Mesenchymal stem cell (in vitro differentiated cells and primary cell): ENCODE measurements around the gene CFDP1.

Source experiments
- DNase-seq: peaks from one replicate; pipeline ENCODE4 v3.0.0-alpha.2; 2013
- H2AFZ ChIP-seq: one replicate; pipeline ENCODE4 v1.6.1; 2013; ENCODE audit warnings: low read depth, mild to moderate bottlenecking, control low read depth, inconsistent platforms, low read length, moderate library complexity
- H2AK5ac ChIP-seq: 2 replicates; pipeline ENCODE4 v1.6.1; 2013; ENCODE audit warnings: low read length, moderate library complexity, mild to moderate bottlenecking, inconsistent platforms; ENCODE audit not compliant: severe bottlenecking
- H2BK120ac ChIP-seq: one replicate; pipeline ENCODE4 v1.6.1; 2013; ENCODE audit warnings: low read depth, mild to moderate bottlenecking, inconsistent platforms, low read length, moderate library complexity
- H2BK12ac ChIP-seq, 2 experiments: one replicate each; pipeline ENCODE4 v1.6.1; 2013; ENCODE audit warnings: inconsistent platforms in 2 of 2, low read length in 2 of 2, mild to moderate bottlenecking in 2 of 2, moderate library complexity in 2 of 2, control low read depth in 1 of 2
- H2BK15ac ChIP-seq: one replicate; pipeline ENCODE4 v1.6.1; 2013; ENCODE audit warnings: mild to moderate bottlenecking, low read depth, inconsistent platforms; ENCODE audit not compliant: poor library complexity, severe bottlenecking
- H2BK5ac ChIP-seq: 2 replicates; pipeline ENCODE4 v1.6.1; 2013; ENCODE audit warnings: low read depth, mild to moderate bottlenecking, low read length, control low read depth, inconsistent platforms; ENCODE audit not compliant: poor library complexity, severe bottlenecking
- H3K14ac ChIP-seq, 2 experiments: one replicate each; pipeline ENCODE4 v1.6.1; 2013; ENCODE audit warnings: inconsistent platforms in 2 of 2, low read length in 2 of 2, control low read depth in 1 of 2, mild to moderate bottlenecking in 1 of 2, moderate library complexity in 1 of 2
- H3K18ac ChIP-seq, 2 experiments: one replicate each; pipeline ENCODE4 v1.6.1; 2013; ENCODE audit warnings: inconsistent platforms in 2 of 2, low read length in 2 of 2, control low read depth in 1 of 2, low read depth in 1 of 2, mild to moderate bottlenecking in 1 of 2
- H3K23ac ChIP-seq, 2 experiments: one replicate each; pipeline ENCODE4 v1.6.1; 2013; ENCODE audit warnings: inconsistent platforms in 2 of 2, low read length in 2 of 2, mild to moderate bottlenecking in 2 of 2, moderate library complexity in 2 of 2, control low read depth in 1 of 2
- H3K27ac ChIP-seq: 2 replicates; pipeline ENCODE4 v1.5.1; 2013; ENCODE audit warnings: mild to moderate bottlenecking, moderate library complexity, low read length, control low read depth, inconsistent platforms; ENCODE audit not compliant: poor library complexity, severe bottlenecking
- H3K27me3 ChIP-seq, 2 experiments: 2 replicates each; pipeline versions ENCODE4 v1.6.1 to v1.7.0; 2013; ENCODE audit warnings: low read length in 2 of 2, mild to moderate bottlenecking in 2 of 2, moderate library complexity in 2 of 2, control low read depth in 1 of 2, inconsistent platforms in 1 of 2; ENCODE audit not compliant: control insufficient read depth in 1 of 2, insufficient read depth in 1 of 2
- H3K36me3 ChIP-seq, 2 experiments: 2 replicates each; pipeline versions ENCODE4 v1.6.1 to v1.7.0; 2013; ENCODE audit warnings: low read length in 2 of 2, control low read depth in 1 of 2, inconsistent platforms in 1 of 2, low read depth in 1 of 2, mild to moderate bottlenecking in 1 of 2; ENCODE audit not compliant: insufficient read depth in 2 of 2, control insufficient read depth in 1 of 2
- H3K4ac ChIP-seq, 2 experiments: one replicate each; pipeline ENCODE4 v1.6.1; 2013; ENCODE audit warnings: inconsistent platforms in 2 of 2, low read length in 2 of 2, mild to moderate bottlenecking in 2 of 2, moderate library complexity in 2 of 2, control low read depth in 1 of 2, low read depth in 1 of 2
- H3K4me1 ChIP-seq: 2 replicates; pipeline ENCODE4 v1.6.1; 2013; ENCODE audit warnings: low read depth, low read length, control low read depth; ENCODE audit not compliant: control insufficient read depth, insufficient read depth
- H3K4me2 ChIP-seq: 2 replicates; pipeline ENCODE4 v1.6.1; 2013; ENCODE audit warnings: low read length, mild to moderate bottlenecking, inconsistent platforms; ENCODE audit not compliant: poor library complexity, severe bottlenecking
- H3K4me3 ChIP-seq, 2 experiments: 2 replicates each; pipeline versions ENCODE4 v1.5.1 to v1.7.0; 2013; ENCODE audit warnings: low read length in 2 of 2, mild to moderate bottlenecking in 2 of 2, control low read depth in 1 of 2, low read depth in 1 of 2; ENCODE audit not compliant: insufficient read depth in 1 of 2
- H3K79me1 ChIP-seq: replicated peaks from 2 replicates; pipeline ENCODE4 v1.6.1; 2013; ENCODE audit warnings: mild to moderate bottlenecking, control low read depth, low read length, inconsistent platforms; ENCODE audit not compliant: poor library complexity, severe bottlenecking
- H3K9ac ChIP-seq: 2 replicates; pipeline ENCODE4 v1.7.0; 2013; ENCODE audit warnings: mild to moderate bottlenecking, low read length, moderate library complexity
- H3K9me3 ChIP-seq: 2 replicates; pipeline ENCODE4 v1.7.0; 2013; ENCODE audit warnings: mild to moderate bottlenecking, low read length; ENCODE audit not compliant: control insufficient read depth
- H4K8ac ChIP-seq: one replicate; pipeline ENCODE4 v1.6.1; 2013; ENCODE audit warnings: inconsistent platforms, mild to moderate bottlenecking, low read length, moderate library complexity
- H4K91ac ChIP-seq: one replicate; pipeline ENCODE4 v1.6.1; 2013; ENCODE audit warnings: mild to moderate bottlenecking, low read length, inconsistent platforms
- WGBS: methylation state at CpG from one replicate; pipeline ENCODE4 v1.1.7; 2013; ENCODE audit warnings: mixed read lengths; 5-methylcytosine and 5-hydroxymethylcytosine counted together

Gene CFDP1

DNA sequence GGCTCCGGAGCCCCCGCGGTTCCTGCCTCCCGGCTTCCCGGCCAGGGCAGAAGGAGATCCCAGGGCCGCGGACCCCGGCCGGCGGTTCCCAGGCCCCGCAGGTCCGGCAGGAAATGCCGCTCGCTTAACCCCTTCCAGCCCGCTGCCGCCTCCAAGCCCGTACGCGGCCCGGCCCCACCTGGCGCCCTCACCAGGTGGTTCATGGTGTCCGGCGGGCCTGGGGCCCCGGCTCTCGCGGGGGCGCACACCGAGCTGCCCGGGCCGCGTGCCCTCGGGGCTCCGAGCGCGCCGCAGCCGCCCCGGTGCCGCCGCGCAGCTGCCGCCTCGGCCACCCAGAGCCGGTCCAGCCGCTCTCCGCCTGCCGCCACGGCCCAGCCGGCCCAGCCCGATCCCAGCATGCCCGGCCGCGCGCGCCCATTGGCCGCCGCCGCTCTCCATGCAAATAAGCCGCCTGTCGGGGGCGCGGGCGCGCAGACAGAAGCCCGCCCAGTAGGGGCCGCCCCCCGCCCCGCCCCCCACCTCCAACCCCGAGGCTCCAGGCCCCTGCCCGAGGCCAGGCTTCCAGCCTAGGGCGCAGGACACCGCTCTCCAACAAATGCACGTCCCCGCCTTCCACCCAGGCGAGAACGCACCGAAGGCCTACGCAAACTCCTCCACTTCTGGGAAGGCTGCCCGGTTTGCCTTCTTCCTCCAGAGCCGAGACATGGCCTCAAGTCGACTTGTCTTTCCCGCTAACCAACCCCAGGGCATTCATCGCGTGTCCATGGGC, 181.8 kb downstream of the CFDP1 start, which contains the start of gene BCAR1:
Gene BCAR1 (minus strand): TSS at position 345 of the 769 bp plus-strand sequence. CDS start 142 bp downstream, at position 203.
- peak within 1 kb of the TSS; percentile 95 to 96 for H3K23ac ChIP-seq
- H3K9me3 ChIP-seq: no peaks in the 10 kb centered on the region
- H3K36me3 ChIP-seq: peaks cover 0 to 48% of the 10 kb centered on the region in 2 experiments
- no peaks in the 10 kb centered on the region for H3K79me1 ChIP-seq
- peak; percentile 93 for DNase-seq
- peak within 1 kb of the TSS; percentile 84 to 98 for H3K14ac ChIP-seq
- peaks cover 79% of the 10 kb centered on the region for H3K4me1 ChIP-seq
- peak within 1 kb of the TSS; percentile 100 for H4K91ac ChIP-seq
- H3K27ac ChIP-seq: peak within 1 kb of the TSS; percentile 99
- H3K4ac ChIP-seq: peak within 1 kb of the TSS; percentile 96 to 100
- peak within 1 kb of the TSS; percentile 84 to 89 for H3K4me3 ChIP-seq
- H3K27me3 ChIP-seq: no peaks in the 10 kb centered on the region
- 2% methylated on average over 43 of the region's 84 CpGs for WGBS
- peak within 1 kb of the TSS; percentile 99 for H2BK15ac ChIP-seq
- no peak within 1 kb of the TSS for H2AFZ ChIP-seq
- peak within 1 kb of the TSS; percentile 99 for H3K18ac ChIP-seq
- peak within 1 kb of the TSS; percentile 96 to 98 for H2BK12ac ChIP-seq
- H3K4me2 ChIP-seq: peak within 1 kb of the TSS; percentile 93
- H2BK5ac ChIP-seq: peak within 1 kb of the TSS; percentile 99
- H2AK5ac ChIP-seq: peak within 1 kb of the TSS; percentile 100
- H2BK120ac ChIP-seq: peak within 1 kb of the TSS; percentile 98
- H4K8ac ChIP-seq: peak within 1 kb of the TSS; percentile 100
- peak within 1 kb of the TSS; percentile 92 for H3K9ac ChIP-seq

DNA sequence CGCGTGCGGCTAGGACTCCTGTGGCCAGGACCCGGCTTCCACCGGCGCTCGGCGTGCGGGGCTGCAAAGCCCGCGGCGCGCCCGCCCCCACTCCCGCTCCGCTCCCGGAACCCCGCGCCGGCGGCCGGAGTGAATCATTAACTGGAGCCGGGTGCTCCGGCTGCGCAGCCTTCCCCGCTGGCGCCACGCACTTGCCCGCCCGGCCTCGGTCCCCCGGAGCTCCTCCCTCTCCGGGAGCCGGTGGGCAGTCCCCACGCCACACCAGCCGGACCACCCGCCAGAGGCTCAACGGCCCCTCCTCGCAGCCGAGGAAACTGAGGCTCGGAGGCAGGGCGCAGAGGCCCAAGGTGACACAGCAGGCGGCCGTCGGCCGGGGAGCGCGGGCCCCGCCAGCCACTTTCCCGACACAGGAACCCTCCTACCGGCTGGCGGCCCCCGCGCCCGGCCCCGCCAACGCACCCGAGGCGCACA, 182.5 kb downstream of the CFDP1 start:
- H3K9me3 ChIP-seq: no peaks in the 10 kb centered on the region
- H2AFZ ChIP-seq: no peak overlapping the region

DNA sequence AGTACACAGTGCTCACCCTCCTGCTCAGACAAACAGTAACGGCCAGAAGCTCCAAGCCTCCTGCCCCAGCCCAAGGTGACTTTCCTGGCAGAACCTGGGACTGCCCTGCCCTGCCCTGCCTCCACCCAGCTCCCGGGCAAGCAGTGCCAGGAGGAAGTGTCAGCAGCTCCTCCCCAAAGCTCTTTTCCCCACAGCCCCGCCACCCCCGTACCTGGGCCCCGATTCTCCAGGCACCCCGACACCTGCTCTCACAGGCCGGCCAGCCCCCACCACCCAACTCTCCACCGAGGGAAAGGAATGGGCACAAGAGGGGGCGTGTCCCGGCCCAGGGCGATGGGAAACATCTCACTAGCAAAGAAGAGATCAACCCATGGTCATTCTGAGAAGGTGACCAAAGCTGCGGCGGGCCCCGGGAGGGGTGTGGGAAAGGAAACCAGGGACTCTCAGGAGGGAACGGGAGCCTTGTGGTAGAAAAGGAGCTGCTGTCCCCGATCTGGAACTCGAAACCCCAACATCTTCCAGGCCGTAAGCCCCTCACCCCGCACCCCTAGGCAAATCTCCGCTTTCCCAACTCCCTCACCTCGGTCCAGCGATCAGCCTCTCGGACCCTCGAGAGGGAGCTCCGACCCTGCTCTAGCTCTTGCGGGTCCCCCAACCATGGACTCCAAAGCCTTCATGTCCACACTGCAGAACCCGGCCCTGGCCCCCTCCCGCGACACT, 183.1 kb downstream of the CFDP1 start:
- no peaks in the 10 kb centered on the region for H3K27me3 ChIP-seq
- peak overlapping the region; percentile 92 for H3K9ac ChIP-seq
- H3K4me3 ChIP-seq: peak overlapping the region; percentile 84 to 89
- H3K4me1 ChIP-seq: peaks cover 81% of the 10 kb centered on the region
- H2BK12ac ChIP-seq: peak overlapping the region in 1 of 2 experiments; percentile 39
- H2BK120ac ChIP-seq: peak overlapping the region; percentile 95
- WGBS: 6% methylated on average over 24 of the region's 29 CpGs
- peaks cover 0 to 54% of the 10 kb centered on the region in 2 experiments for H3K36me3 ChIP-seq
- H2BK15ac ChIP-seq: no peak overlapping the region
- peak overlapping the region; percentile 73 for H2AK5ac ChIP-seq
- H4K8ac ChIP-seq: peak overlapping the region; percentile 14
- peak overlapping the region; percentile 58 to 90 for H3K4ac ChIP-seq
- peak; percentile 50 for DNase-seq
- no peaks in the 10 kb centered on the region for H3K9me3 ChIP-seq
- H4K91ac ChIP-seq: peak overlapping the region; percentile 95
- H3K27ac ChIP-seq: peak overlapping the region; percentile 99
- no peak overlapping the region for H2AFZ ChIP-seq
- peak overlapping the region; percentile 93 for H3K4me2 ChIP-seq
- peak overlapping the region in 1 of 2 experiments; percentile 95 for H3K23ac ChIP-seq
- peak overlapping the region in 1 of 2 experiments; percentile 91 for H3K14ac ChIP-seq
- H3K18ac ChIP-seq: peak overlapping the region; percentile 92 to 97
- H2BK5ac ChIP-seq: peak overlapping the region; percentile 99
- no peaks in the 10 kb centered on the region for H3K79me1 ChIP-seq

More for the DNA sequence above, 182.5 kb downstream of the CFDP1 start:
- no peaks in the 10 kb centered on the region for H3K27me3 ChIP-seq
- peak overlapping the region; percentile 95 for H4K91ac ChIP-seq
- peak overlapping the region; percentile 82 to 98 for H3K14ac ChIP-seq
- no peaks in the 10 kb centered on the region for H3K79me1 ChIP-seq
- peak; percentile 46 for DNase-seq
- peak overlapping the region in 1 of 2 experiments; percentile 39 for H2BK12ac ChIP-seq
- H2BK120ac ChIP-seq: peak overlapping the region; percentile 95
- peaks cover 0 to 54% of the 10 kb centered on the region in 2 experiments for H3K36me3 ChIP-seq
- peak overlapping the region; percentile 92 for H3K9ac ChIP-seq
- H2BK5ac ChIP-seq: peak overlapping the region; percentile 99
- H2AK5ac ChIP-seq: peak overlapping the region; percentile 3
- WGBS: under 1% methylated on average over 50 of the region's 59 CpGs
- H3K4ac ChIP-seq: peak overlapping the region; percentile 70 to 90
- peak overlapping the region; percentile 99 for H3K27ac ChIP-seq
- H3K4me3 ChIP-seq: peak overlapping the region; percentile 84 to 89
- peak overlapping the region; percentile 95 to 96 for H3K23ac ChIP-seq
- peak overlapping the region; percentile 93 for H3K4me2 ChIP-seq
- peak overlapping the region; percentile 92 to 97 for H3K18ac ChIP-seq
- H2BK15ac ChIP-seq: peak overlapping the region; percentile 90
- peaks cover 79% of the 10 kb centered on the region for H3K4me1 ChIP-seq
- peak overlapping the region; percentile 72 for H4K8ac ChIP-seq
